Esophagus squamous epithelium (tissue), 4 donors: ENCODE measurements around the gene OSBPL8.

Experiments used
- POLR2A ChIP-seq, 4 donors: fragments of 450-650 bp; IDR thresholded peaks; one replicate each; pipeline ENCODE4 v1.6.1; 2017; ENCODE audit warnings: antibody characterized with exemption in 4 of 4, mild to moderate bottlenecking in 4 of 4, moderate library complexity in 3 of 4
- TF ChIP-seq, protein P1 (sequence below), 6 experiments: fragments of 450-650 bp in 4 of 6; fragments of 200-600 bp in 2 of 6; sonication (generic) in 2 of 6; IDR thresholded peaks; one replicate each; pipeline ENCODE4 v1.5.1; 2016 to 2019; ENCODE audit warnings: antibody characterized with exemption in 6 of 6, mild to moderate bottlenecking in 4 of 6, moderate library complexity in 4 of 6

DNA sequence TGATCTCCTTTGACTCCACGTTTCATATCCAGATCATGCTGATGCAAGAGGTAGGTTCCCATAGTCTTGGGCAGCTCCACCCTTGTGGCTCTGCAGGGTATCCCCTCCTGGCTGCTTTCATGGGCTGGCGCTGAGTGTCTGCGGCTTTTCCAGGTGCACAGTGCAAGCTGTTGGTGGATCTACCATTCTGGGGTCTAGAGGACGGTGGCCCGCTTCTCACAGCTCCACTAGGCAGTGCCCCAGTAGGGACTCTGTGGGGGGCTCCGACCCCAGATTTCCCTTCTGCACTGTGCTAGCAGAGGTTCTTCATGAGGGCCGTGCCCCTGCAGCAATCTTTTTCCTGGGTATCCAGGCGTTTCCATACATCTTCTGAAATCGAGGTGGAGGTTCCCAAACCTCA lies 199.3 kb downstream of the OSBPL8 start:
- TF ChIP-seq, protein P1, sequence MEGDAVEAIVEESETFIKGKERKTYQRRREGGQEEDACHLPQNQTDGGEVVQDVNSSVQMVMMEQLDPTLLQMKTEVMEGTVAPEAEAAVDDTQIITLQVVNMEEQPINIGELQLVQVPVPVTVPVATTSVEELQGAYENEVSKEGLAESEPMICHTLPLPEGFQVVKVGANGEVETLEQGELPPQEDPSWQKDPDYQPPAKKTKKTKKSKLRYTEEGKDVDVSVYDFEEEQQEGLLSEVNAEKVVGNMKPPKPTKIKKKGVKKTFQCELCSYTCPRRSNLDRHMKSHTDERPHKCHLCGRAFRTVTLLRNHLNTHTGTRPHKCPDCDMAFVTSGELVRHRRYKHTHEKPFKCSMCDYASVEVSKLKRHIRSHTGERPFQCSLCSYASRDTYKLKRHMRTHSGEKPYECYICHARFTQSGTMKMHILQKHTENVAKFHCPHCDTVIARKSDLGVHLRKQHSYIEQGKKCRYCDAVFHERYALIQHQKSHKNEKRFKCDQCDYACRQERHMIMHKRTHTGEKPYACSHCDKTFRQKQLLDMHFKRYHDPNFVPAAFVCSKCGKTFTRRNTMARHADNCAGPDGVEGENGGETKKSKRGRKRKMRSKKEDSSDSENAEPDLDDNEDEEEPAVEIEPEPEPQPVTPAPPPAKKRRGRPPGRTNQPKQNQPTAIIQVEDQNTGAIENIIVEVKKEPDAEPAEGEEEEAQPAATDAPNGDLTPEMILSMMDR (IDR thresholded peaks at IDR 0.05), result no peak
- no peak for TF ChIP-seq POLR2A (IDR thresholded peaks at IDR 0.05)
